Measurements from ENCODE around the gene C11orf71.

The C11orf71 gene

DNA sequence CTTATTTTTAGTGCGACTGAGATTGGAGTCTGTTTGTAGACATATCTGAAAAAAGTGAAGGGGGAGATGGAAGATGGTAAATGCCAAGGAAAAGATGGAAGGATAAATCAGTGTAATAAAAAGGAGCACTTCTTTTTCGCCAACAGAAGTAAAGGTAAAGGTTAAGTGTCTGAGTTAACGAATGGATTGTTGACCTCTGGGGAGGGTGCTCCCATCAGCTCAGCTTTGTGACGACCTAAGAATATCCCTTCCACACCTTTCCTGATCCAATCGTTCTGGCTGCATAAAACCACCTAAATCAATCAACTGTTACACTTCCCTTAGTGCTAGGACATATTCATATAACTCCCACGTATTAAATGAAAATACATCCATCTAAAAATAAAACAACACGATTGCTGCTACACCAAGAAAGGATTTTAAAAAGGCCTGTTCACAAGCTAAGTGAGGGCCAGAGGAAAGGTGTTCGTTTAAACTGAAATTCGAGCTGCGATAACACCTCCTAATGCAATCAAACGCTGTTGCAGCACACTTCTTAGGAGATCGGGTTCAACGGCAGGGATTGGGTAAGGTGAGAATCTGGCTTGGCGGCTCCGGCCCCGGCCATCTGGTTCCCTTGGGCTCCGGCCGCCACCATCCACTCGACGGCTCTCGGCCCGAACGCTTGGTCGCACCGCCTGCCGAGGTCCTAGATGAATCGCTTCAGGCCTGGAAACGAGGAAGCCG lies 658 bp downstream of the C11orf71 start:
- DNase-seq (ENCODE audit: low read depth in 2 of 2) = no peak

DNA sequence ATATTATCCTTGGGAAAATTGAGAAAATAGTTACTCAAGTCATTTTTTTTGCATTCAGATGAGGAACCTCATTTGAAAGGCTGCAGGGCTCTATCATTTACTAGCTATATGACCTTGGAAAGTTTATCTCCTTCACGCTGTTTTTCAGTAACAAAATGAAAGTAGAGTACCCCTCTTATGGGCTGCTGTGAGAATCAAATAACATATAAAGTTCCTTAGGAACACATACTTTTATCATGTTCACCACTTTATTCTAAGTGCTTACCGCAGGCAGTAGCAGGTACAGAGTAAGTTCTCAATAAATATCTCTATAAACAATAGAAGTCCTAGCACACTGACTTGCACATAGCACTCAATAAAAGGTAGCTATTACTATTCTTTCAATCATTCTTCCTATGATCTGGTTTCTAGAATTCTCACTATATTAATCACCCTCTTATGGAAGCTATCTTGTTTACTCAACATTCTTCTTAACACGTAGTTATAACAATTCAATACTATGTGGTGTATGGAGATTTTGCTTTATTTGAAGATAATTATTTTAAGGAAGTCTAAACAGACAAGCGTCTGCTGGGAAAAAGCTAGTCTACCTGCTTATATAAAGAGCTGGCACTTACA lies 1.9 kb downstream of the C11orf71 start:
- DNase-seq (ENCODE audit: low read depth in 2 of 2) = no peak

DNA sequence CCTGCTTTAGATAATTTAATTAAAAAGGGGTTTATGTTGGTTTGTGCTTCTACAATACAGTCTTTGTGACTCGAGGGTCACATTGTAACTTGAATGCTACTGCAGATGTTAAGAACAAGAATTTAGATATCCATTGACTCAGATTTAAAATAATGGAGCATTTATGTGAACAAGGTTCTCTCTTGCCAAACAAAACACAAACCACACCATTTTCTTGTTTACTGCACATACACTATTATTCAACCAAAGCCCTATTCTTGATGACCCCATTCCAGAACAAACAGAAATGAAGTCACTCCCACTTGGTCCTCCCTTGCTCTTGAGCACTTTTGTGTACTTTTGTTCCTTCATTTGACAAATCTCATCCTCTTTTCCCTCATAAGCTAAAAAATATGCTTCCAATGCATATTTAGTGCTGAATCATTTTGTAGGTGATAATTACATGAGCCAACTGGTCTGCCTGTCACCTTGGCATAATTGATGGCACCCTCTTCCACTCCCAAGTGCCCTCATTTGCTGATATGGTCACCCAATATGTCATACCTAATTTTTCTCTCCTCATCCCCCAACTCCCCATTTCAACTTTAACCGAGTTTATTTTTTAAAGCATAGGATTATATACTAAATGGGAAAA lies 2.8 kb downstream of the C11orf71 start:
- no peak for DNase-seq (ENCODE audit: low read depth in 2 of 2)

DNA sequence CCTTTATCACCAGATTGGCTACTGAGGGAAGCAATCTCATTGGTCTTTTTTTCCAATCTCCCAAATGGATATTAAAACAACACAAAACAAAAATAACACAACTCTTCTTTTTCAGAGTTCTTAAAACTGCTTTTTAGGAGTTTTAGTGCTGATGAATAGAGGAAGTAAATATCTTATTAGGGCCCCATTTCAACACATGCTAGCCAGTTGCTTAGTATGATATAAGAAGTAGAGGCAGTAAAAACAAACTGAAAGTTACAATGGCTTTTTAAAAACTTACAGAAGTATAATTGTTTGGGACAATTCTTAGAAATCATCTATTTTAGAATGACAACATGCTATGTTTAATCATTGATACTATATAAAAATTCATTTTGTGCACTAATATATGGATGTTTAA lies 3.4 kb downstream of the C11orf71 start:
- no peak for DNase-seq (ENCODE audit: low read depth in 2 of 2)

DNA sequence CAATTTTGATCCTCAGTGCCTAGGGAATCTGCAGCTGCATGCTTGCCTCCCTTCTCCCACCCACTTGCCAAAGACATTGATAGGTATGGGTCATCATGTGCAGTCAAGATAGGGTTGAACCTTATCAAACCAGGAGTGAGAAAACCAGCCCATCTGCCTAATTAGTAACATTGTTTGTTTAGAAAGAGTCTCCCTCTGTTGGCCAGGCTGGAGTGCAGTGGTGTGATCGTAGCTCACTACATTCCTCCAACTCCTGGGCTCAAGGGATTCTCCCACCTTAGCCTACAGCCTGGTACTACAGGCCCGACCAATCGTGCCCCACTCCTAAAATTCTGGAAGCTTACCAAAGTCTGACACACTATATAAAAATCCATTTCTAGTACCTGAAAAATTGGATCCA lies 4.6 kb downstream of the C11orf71 start:
- DNase-seq (ENCODE audit: low read depth in 2 of 2) = no peak

DNA sequence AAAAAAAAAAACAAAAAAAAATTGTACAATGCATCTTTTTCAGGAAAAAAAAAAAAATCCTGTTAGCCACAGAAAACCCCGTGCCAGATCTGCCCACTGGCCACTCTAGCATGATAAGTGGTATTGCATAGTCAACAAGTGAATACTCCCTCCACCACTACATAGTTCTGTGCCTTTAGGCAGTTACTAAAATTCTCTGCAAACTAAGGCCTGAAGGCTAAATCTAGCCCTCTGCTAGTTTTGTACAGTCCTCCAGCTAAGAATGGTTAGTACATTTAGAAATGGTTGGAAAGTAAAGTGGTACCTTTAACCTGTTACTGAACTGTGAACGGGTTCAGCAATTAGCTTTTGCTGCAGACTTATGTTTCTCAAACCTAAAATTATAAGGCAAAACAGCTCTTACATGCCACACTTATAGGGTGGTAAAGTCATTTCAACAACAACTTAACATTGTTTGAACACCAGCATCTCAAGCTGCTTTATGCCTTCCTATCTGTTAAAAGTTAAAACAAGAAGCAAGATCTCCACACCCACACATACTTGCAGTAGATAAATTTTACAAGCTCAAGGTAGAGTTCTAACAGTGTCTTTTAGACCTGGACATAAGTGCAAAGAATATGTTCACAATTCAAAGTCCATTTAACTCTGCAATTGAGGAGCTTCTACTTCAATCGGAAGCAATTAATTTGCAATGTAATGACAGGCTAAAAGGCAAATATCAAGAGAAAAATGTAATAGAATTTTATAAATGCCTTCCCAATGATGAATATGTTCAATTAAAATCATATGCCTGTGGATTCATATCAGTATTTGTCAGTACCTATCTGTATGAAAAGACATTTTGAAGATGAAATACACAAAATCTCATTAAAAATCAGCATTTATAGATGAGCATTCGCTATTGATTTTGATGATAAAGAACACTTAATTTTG lies 7.3 kb downstream of the C11orf71 start:
- DNase-seq (ENCODE audit: low read depth in 2 of 2) = no peak

DNA sequence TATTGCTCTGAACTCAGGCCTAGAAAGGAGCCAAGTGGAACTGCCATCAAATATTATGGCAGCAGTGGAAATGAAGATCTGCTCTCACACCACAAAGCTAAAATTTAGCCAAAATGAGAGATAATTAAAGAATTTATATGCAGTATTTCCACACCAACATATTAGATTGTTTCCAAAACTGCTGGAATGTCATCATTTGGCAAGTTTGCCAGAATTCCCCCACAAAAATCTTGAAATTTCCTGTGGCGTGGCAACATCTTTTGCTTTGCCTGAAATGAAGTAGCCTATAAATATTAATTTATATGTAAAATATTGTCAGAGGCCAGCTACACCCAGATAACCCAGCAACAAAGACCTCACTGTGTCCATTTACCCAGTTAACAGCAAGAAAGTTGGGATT lies 13.8 kb downstream of the C11orf71 start:
- DNase-seq (ENCODE audit: low read depth in 2 of 2) = peak in 1 of 2 experiments; percentile 32

DNA sequence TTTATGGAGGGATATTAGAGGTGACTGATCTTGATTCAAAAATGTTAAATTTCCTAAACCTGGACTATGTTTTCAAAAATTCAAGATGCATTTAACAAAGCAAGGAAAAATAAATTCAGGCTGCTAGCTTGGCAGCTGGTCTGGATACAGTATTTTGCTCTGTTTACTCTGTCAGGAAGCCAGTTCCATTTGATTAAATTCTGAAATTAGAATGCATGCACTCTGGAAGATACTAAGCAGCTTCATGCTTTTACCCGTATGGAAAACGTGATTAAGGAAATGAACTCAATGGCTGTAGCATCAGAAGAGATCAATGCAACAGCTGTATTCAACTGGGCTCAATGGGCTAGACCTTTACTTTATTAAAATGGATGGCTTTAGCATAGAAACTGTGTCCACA lies 14.2 kb downstream of the C11orf71 start:
- DNase-seq (ENCODE audit: low read depth in 2 of 2) = no peak

DNA sequence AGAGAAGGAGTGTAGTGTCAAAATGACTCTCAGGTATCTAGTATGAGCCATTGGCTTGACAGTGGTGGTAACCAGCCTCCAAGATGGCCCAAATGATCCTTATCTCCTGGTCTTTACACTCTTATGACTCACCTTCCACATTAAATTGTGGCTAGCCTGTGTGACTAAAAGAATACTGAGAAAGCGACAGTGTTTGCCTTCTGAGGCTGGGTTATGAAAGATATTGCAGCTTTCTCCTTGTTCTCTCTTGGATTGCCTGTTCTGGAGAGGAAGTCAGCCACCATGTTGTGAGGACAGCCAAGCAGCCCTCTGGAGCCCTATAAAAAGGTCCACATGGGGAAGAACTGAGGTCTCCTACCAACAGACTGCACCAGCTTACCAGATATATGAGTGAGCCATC lies 15.8 kb downstream of the C11orf71 start:
- no peak for DNase-seq (ENCODE audit: low read depth in 2 of 2)

DNA sequence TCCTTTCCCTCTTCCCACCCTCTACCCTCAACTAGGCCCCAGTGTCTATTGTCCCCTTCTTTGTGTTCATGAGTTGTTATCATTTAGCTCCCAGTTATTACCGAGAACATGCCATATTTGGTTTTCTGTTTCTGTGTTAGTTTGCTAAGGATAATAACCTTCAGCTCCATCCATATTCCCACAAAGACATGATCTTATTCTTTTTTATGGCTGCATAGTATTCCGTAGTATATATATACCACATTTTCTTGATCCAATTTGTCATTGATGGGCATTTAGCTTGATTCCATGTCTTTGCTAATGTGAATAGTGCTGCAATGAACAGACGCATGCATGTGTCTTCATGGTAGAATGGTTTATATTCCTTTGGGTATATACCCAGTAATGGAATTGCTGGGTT lies 17.8 kb downstream of the C11orf71 start:
- no peak for DNase-seq (ENCODE audit: low read depth in 2 of 2)

DNA sequence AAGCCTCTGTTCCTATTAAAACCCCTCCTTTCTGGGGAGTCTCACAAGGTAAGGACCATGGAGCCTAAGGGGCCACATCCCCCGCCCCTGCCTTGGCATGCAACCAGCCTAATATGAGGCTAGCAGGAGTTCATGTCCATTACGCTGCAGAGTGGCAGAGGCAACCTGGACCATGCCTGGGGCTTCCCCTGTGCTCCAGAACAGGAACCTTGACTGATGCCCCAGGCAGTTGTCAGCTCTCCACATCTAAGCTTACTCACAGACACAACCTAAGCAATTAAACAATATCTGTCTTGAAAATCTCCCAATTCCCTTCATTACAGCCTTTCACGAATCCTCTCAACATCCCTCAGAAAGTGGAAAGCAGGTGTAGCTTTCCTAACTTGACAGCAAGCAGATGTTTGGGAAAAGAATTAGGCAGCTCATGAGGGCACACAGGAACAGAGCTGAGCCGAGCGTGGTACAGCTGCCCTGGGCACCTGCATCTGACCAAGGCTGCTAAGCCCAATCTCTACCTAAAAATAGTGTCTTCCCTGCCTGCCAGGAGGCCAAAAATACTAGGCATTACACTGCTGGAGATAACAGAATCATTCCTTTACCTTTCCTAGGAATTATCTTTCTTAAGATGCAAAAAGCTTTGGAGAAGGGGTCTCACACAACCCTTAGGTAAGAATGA lies 20.8 kb downstream of the C11orf71 start:
- no peak for DNase-seq (ENCODE audit: low read depth in 2 of 2)

DNA sequence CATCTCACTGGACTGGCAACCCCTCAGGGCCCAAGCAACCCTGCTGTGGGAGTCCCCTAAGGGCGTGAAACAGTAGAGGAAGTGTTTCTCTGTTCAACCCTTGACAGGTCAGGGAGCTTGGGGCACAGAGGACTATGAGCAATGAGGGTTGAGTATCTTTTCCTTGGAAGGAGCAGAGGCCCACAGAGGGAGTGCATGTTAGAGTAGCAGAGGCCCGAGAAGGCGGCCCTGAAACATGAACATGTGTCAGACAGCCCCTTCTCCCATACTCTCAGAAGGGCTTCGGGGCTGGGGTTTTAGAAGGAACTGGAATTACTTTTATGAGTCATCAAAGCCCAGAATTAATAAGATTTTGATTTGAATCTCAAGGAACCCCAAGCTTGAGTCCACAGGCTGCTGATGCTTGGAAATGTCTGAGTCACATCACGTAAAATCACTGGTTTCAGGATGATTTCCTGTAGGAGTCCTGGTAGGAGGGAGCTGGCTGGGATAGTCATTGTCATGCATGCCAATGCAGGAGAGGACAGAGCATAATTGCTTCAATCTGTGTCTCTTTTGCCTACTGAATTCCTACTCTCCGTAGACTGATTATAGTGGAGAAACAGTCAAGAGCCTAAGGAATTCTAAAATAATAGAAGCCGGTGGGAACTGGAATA lies 22.6 kb downstream of the C11orf71 start:
- DNase-seq (ENCODE audit: low read depth in 2 of 2) = peak; percentile 90 to 92

DNA sequence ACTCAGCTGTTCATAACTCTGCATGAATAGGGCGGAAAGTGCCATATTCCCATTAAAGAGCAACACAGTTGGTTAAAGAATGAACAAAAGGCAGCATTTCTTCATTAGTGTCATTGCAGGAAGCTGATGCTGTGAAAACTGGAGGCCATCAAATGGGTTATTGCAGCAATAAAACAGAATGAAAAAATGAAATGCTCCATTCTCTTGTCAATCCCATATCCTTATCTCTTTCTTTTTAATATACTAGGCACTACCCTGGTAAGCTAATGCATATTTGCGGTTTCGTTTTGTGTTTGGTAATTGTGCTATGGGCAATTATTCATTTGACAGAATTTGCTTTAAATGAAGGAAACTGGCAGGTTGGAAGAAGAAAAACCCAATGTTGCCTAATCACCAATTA lies 25.3 kb downstream of the C11orf71 start:
- DNase-seq (ENCODE audit: low read depth in 2 of 2) = no peak

DNA sequence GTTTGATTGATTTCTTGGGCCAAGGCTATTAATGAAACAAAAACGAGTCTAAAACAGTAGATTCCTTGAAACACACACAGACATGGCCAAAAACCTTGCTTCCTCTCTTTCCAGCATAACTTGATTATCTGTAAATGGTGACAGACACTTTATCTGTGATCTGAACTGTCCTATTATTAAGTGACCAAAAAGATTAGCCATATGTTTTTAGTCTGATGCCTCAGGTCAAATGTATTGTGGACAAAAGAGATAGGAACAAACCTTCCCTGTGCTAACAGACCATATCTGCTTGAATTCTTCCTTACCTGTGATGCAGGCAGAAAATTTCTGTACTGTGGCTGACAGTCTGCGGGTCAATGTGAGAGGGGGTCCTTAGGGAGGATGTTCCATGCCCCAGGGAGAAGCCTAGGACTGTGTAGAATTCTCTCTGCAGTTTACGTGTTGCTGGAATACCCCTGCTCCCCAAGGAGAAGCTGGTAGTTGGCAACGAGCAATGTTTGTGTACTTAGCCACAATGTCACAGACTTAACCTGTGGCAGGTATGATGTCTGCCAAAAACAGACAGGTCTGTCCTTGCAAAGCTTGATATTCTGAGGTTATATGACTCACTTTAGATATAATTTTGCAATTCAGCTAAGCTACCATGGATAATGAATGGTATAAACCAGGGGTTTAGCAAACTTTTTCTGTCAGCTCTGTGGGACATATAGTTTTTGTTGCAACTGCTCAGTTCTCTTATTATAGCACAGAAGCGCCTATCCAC lies 31.2 kb downstream of the C11orf71 start:
- DNase-seq (ENCODE audit: low read depth in 2 of 2) = no peak

DNA sequence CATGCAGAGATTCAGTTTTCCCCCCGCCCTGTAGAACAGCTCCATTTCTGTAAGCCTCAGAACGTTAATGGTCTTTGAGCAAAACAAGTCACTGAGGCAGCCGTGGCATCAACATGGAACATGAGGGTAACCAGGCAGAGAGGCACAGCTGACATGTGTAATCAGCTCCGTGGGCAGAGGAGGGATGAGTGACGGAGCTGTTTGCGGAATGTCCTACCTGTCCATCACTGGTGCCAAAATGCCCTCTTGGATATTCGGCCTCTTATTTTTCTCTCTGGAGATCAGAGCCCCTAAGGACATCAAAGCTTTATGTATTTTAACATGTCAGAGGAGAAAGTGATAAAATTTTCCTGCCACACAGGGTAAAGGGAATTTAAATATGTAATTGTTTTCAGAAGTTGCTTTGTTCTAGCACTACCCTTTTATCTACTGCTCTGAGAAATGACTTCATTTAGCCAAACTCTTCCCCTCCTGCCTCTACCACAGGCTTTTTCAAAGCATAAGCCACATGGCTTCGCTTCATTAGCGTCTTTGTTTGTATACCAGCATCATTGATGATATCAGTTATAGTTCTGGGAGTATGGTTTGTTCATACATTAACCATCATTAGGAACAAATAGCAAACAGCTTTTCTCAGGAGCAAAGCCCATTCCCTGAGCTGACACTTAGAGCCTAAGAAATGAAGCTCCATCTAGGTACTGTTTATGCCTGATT lies 32.9 kb downstream of the C11orf71 start:
- DNase-seq (ENCODE audit: low read depth in 2 of 2) = no peak

DNA sequence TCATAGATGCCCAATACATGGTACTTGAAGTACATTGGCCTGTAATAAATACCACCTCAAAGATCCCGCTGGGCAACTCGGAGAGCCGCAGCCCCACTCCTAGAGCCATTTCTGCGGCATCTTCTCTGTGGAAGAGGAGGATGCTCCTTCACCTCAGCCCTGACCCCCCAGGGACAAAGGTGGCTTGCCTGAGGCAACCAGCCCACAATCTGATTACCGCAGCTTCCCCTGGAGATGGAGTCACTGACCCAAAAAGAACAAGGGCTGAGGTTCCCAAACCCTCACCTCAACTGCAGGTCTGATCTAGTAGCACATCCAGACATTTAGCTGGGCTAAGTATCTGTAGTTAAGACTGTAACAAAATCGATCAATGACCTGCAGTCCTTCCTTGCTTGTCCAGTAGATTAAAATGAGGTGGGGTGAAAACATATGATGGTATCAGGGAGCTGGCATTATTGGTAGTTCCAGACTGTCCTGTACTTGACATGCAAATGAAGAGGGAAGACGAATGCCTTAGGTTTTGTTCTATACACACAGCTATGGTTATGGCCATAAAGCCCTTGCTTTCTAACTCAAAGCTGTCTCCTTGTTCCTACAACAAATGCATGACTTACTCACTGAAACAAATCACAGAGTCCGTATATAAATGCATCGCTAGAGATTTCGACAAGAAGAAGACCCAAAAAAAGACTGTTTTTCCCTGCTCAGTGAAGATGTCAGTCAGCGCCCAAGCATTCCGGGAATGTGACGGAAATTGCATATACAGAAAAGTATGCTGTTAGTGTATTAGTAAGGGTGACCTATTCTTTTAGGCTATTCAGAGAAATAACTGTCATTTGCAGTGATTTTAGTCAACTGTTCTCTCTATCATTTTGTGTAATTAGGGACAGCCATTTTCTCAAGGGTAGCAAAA lies 33.7 kb downstream of the C11orf71 start:
- DNase-seq (ENCODE audit: low read depth in 2 of 2) = peak; percentile 85 to 87

DNA sequence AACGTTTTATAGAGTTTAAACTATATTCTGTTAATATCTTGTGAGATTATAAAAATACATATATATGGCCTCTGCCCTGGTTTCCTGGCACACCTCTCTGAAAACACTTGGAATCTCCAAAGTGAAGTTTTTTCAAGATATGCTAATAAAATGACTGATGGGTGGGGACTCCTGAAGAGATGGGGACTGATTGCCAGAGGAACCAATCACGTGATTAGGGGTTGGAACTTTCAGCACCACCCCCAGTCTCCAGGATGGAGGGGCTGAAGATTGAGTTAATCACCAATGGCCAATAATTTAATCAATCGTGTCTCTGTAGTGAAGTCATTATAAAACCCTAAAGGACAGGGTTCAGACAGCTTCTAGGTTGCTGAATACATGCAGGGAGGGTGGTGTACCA lies 37.4 kb downstream of the C11orf71 start:
- no peak for DNase-seq (ENCODE audit: low read depth in 2 of 2)

DNA sequence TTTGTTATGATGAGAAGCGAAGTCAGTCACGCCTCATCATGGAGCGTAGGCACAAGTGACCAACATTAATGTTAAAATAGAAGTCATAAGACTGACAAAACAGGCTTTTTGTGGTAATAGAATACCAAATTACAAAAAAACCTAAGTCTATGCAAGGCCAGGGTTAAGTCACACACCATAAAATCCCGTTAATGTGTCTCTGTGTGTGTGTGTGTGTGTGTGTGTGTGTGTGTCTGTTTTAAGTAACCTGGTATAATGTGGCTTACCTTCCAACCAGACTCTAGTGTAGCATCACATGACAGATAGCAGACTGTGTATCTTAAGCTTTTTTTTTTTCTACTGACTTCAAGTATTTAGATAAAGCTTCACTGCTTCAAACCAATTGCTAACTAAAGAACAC lies 38.0 kb downstream of the C11orf71 start:
- no peak for DNase-seq (ENCODE audit: low read depth in 2 of 2)

DNA sequence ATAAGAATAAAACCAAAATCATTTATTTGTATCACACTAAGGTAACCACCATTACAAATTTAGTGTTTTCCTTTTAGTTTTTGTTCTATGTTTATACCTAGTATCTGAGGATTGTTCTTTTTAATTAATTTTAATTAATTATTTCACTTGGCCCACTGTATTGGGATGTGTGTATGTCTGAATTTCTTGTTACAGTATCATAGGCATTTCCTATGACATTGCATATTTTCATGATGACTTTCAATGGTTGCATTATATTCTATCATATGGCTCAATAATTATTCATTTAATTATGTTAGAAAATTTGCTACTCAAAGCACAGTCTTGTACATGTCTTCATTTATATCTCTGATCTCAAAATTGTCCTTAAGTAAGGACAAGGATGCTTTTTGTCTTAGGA lies 41.0 kb downstream of the C11orf71 start:
- no peak for DNase-seq (ENCODE audit: low read depth in 2 of 2)

All from fibroblast of skin of left quadriceps (primary cell).